Umbilical cord (tissue), 2 donors: ENCODE measurements around the gene EFEMP1. TPM values are rescaled to one million over a fixed set of nuclear protein-coding genes. Genes with fewer than 3 reads are reported as not detected.

Experiments
- DNase-seq: peaks from one replicate; pipeline ENCODE4 v3.0.0-alpha.2; 2015; ENCODE audit warnings: low spot score
- total RNA-seq: library from RNA; depleted of rRNA; stranded (reverse); fragments of >200 nt; gene quantifications from one replicate; pipeline ENCODE4 v1.2.3, GENCODE V29; 2014; ENCODE audit warnings: low replicate concordance; ENCODE audit not compliant: insufficient read depth

The EFEMP1 gene
- total RNA-seq, 1 donor from 2014 or later = 125 TPM

GRCh38 chr2:55934337-55934736 is 10.8 kb upstream of the EFEMP1 start:
- DNase-seq = no peak

- no peak for DNase-seq
These were observed 9.3 kb upstream of the EFEMP1 start for GRCh38 chr2:55932843-55933242.

DNA sequence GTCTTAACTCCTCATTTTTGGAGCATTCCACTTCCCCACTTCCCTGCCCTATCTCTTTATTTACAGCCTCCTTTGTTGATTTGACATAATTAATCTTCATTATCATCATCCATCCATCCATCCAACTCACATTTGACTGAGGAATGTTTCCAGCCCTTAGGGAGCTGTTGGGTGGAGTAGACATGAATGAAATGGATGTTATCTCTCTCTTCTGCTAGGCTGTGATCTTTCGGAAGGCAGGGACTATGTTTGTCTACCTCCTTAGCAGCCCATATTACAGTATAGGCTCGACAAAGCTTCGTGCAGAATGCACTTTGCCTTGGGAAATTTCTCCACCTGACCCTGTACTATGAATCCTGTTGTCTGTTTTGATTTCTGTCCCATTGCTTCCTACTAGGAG is 7.7 kb upstream of the EFEMP1 start:
- DNase-seq = no peak

DNA sequence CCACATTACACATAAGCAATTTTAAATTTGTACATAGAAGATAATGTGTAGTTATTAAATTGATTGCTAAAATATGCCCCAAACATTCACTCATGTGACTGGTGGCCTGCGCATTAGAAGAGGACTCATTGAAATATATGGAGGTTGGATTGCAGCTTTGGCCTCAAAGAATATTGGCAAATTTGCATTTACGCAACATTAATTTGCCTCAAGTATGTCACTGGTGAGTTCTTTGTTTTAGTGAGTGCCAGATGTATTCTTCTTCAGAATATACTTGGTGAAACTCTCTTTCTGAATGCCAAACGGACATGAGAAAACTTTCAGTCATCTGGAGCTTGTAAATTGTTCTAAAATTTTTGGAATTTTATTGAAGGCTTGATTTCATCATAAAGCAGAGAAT is 5.9 kb upstream of the EFEMP1 start:
- DNase-seq = no peak

GRCh38 chr2:55926974-55927373 is 3.4 kb upstream of the EFEMP1 start:
- no peak for DNase-seq

DNA sequence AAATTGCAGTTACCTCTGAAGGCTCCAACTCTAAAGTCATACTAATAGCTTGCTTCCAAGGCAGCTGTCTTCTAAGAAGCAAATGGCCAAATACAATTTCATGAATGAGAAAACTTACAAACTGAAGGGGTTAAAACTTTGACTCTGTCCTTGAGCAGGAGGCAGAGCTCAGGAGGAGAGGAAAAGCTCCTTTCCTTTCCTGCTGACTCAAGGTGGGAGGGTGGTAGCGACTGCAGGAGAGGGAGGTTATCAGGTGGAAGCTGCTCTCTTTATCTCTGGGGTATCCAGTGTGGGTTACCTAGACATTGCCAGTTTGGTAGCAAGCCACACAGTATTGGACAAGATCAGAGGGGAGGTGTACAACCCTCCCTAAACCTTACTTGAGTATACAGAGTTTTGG is 2.7 kb upstream of the EFEMP1 start:
- DNase-seq = no peak

- no peak for DNase-seq
These were observed 370 bp upstream of the EFEMP1 start for GRCh38 chr2:55923982-55924321.

GRCh38 chr2:55922291-55922907 is 1.2 kb downstream of the EFEMP1 start:
- DNase-seq = peak; percentile 30

- no peak for DNase-seq
These were observed 4.0 kb downstream of the EFEMP1 start for GRCh38 chr2:55919574-55919973.

GRCh38 chr2:55918856-55919255 is 4.7 kb downstream of the EFEMP1 start:
- no peak for DNase-seq

GRCh38 chr2:55917713-55918390 is 5.7 kb downstream of the EFEMP1 start:
- DNase-seq = no peak

- no peak for DNase-seq
These were observed 6.5 kb downstream of the EFEMP1 start for GRCh38 chr2:55917117-55917516.

DNA sequence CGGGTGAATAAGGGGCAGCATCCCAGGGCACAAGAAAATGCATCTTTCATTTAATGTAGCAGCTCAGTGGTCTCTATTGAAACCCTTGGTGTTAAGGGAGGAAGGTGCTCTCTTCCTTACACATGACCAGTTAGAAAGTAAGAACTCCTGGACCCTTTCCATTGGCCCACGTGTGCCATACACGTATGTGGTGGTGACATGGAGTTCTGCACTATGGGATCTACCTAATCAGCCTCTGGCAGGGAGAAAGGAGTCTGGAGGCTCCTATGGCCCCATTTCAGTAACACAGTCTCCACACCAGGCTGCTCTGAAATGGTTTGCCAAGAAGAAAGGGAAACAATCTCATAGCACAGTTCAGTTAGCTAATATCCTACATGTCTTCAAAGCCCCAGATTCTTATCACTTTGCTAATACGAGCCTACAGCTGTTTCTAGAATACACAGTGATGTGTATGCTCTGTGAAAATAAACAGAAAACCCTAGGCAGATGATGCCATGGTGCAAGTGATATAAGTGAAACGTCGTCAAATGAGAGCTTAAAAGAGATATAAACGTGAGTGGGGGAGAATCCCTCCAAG is 7.0 kb downstream of the EFEMP1 start:
- no peak for DNase-seq

GRCh38 chr2:55914786-55915185 is 8.8 kb downstream of the EFEMP1 start:
- DNase-seq = no peak

DNA sequence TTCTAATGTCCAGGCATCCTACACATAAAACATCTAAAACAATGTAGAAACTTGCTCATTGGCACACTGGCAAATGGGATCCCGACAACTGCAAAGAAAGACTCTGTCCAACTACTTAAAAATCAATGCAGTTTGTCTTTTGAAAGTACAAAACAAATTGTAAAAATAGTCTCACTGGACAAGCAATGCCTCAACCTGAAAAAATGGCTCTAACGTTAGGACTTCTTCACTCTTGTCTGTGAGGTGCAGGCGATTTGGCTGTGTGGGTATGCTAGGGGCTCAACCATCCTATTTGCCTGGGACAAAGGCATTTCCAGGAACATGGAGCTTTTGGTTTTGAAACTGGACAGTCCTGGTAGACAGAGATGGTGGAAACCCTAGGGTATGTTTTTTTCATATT is 10.7 kb downstream of the EFEMP1 start:
- DNase-seq = no peak

DNA sequence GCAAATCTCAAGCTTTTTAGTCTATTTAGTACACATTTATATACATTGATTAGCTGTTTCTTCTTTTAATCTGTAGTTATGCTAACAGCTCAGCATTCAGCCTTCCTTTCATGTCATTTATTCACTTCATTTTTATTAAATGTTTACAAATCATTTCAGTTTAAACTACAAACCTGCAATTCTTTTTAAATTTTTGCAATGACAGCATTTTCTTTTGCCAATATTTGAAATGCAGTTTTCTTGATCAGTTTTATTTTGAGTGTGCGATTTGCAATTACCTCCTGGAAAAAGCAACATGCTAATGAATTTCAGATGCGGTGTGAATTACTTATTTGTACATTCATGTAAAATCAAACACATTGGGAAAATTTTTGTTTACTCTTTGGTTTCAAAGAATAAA is 13.5 kb downstream of the EFEMP1 start:
- DNase-seq = no peak

DNA sequence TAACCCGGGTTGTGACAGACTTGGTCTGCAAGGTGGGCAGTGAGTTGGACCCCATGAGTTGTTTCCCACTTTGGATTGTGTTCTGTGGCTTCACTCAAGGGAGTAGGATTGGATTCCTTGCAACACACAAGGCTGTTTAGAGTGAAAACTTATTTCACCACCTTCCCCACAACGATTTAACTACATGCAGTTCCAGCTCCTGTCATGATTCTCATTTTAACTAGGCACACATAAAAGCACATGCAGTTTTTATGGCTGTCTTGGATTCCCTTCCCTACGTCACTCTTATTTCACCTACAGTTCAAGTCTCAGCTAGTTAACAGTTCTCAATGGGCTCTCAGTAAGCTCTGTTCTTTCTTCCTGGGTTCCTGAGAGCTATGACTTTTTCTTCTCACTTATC is 15.9 kb downstream of the EFEMP1 start:
- no peak for DNase-seq

GRCh38 chr2:55906993-55907392 is 16.6 kb downstream of the EFEMP1 start:
- no peak for DNase-seq

DNA sequence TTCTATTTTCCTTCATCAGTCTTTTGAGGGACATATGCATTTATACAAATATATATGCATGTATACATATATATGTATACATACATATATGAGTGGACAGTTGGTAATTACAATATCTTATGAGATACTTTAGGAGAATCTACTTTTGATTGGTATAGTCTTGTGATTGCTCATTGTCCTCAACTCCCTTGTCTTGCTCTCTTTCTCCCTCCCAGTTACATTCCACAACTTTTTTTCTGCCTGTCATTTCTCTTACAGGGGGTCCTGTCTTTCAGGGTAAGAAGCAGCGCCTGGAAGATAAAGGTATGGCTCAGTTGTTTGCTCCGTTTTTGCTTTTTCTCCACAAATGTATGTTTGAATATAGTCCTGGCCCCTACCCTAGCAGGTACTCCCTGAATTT is 19.9 kb downstream of the EFEMP1 start:
- no peak for DNase-seq

- no peak for DNase-seq
These were observed 20.6 kb downstream of the EFEMP1 start for GRCh38 chr2:55902971-55903370.

- DNase-seq = no peak
These were observed 21.2 kb downstream of the EFEMP1 start for GRCh38 chr2:55902429-55902828.

DNA sequence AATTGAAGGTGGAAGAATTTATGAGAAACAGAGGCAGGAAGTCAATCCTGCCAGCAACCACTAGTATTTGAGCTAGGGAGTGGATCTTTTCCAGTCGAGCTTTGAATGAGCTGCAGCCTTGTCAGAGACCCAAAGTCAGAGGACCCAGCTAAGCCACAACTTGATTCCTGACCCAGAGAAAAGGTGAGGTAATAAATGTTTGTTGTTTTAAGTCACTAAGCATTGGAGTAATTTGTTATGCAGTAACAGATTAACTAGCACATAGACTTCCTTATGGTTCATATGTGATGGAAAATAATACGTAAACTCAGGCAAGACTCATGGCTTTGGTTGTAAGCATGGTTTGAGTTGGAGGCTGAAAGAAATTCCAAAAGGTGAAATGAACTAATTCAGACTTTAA is 21.6 kb downstream of the EFEMP1 start:
- DNase-seq = no peak

GRCh38 chr2:55901322-55901721 is 22.3 kb downstream of the EFEMP1 start:
- DNase-seq = no peak

DNA sequence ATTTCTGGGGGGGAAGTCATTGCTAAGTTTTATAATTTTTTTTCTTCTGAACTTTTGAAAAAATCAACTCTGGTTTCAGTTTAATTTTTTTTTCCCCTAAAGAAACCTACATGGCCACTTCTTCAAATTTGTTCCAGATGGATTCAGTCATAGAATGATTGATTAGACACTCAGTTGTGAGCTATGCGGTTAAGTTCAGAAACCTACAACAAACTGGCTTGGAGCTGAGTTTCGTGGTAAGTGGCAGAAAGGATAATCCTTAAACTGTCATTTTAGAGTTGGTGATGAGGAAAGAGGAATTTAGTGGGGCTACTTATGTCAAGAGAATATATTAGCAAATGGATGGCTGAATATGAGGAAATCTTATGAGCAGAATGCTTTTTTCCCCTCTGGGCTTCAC is 23.7 kb downstream of the EFEMP1 start:
- no peak for DNase-seq
